ENCODE data around the gene OPCML. TPM values are rescaled to one million over a fixed set of nuclear protein-coding genes. Genes with fewer than 3 reads are reported as not detected.

The OPCML gene
- total RNA-seq, 1 experiment from 2014 or later, result 0.94 TPM

GRCh38 chr11:132898676-132899075 lies 633.6 kb downstream of the OPCML start:
- H3K79me1 ChIP-seq (ENCODE audit: insufficient read depth, low read depth, low read length, poor library complexity, severe bottlenecking), result no peaks in the 10 kb centered on the region
- H4K91ac ChIP-seq (ENCODE audit: insufficient read length, low read depth, low read length), result no peak overlapping the region
- H3K9me3 ChIP-seq (ENCODE audit: control insufficient read depth, low read depth, low read length), result no peaks in the 10 kb centered on the region
- H2BK120ac ChIP-seq (ENCODE audit: low read depth, low read length, poor library complexity, severe bottlenecking), result no peak overlapping the region
- no peak overlapping the region for H3K27ac Mint-ChIP-seq
- no peak overlapping the region for H3K4me3 Mint-ChIP-seq
- no CpG with 5 or more reads among the region's 2 CpGs for WGBS (ENCODE audit: extremely low coverage, insufficient read length, low lambda C conversion rate)
- TF ChIP-seq CTCF (conservative IDR thresholded peaks at IDR 0.05), result no peak
- no peak overlapping the region for H2BK5ac ChIP-seq (ENCODE audit: insufficient read length, low read length)
- no peak overlapping the region for H2BK15ac ChIP-seq (ENCODE audit: low read depth, low read length)
- H3K18ac ChIP-seq (ENCODE audit: insufficient read length, low read depth, low read length), result no peak overlapping the region
- H3K4me1 Mint-ChIP-seq, result peaks cover 25 to 30% of the 10 kb centered on the region in 2 experiments
- no peak overlapping the region for H3K56ac ChIP-seq (ENCODE audit: insufficient read length, low read depth, low read length)
- no peak overlapping the region for H3K14ac ChIP-seq (ENCODE audit: insufficient read depth, low read length)
- no peak for DNase-seq
- no peaks in the 10 kb centered on the region for H3K79me2 ChIP-seq (ENCODE audit: insufficient read depth, low read length)
- peaks cover 4% of the 10 kb centered on the region; the same call in 1 of the 2 replicates for H3K4me1 ChIP-seq (ENCODE audit: insufficient read depth, low read length)
- H2AFZ ChIP-seq (ENCODE audit: low read length), result no peak overlapping the region
- H2BK12ac ChIP-seq (ENCODE audit: insufficient read length, low read depth, low read length), result no peak overlapping the region
- no peak overlapping the region for H4K5ac ChIP-seq (ENCODE audit: insufficient read length, low read depth, low read length)
- H3K27ac ChIP-seq (ENCODE audit: insufficient read length, low read depth, low read length), result no peak overlapping the region
- H3K9ac ChIP-seq (ENCODE audit: extremely low read depth, insufficient read length, low read length), result no peak overlapping the region
- peaks cover 2 to 5% of the 10 kb centered on the region in 2 experiments; a peak in 4 of 5 replicates for H3K9me3 Mint-ChIP-seq
- no peak overlapping the region for H3K4me2 ChIP-seq (ENCODE audit: insufficient read depth, insufficient read length, low read length)
- H3K36me3 Mint-ChIP-seq (ENCODE audit: insufficient read depth in 1 of 3, low read depth in 3 of 3), result peaks cover 0 to 4% (median 2%) of the 10 kb centered on the region in 3 experiments; a peak in 6 of 7 replicates
- H4K8ac ChIP-seq (replicated peaks; ENCODE audit: insufficient read length, low read depth, low read length), result no peak overlapping the region
- H4K20me1 ChIP-seq (ENCODE audit: control insufficient read depth, insufficient read depth, insufficient read length), result no peaks in the 10 kb centered on the region
- H3T11ph ChIP-seq (ENCODE audit: low read length), result no peak overlapping the region
- no peaks in the 10 kb centered on the region; the same call in 1 of the 2 replicates for H3K27me3 Mint-ChIP-seq (ENCODE audit: low read depth)
- no peak overlapping the region for H2BK20ac ChIP-seq (ENCODE audit: low read depth, low read length, poor library complexity, severe bottlenecking)
- H3K23me2 ChIP-seq (ENCODE audit: insufficient read length, low read depth, low read length, poor library complexity, severe bottlenecking), result no peaks in the 10 kb centered on the region
- no peak overlapping the region for H3K23ac ChIP-seq (ENCODE audit: insufficient read length, low read depth, low read length)
- no peak overlapping the region for H3K4ac ChIP-seq (ENCODE audit: low read depth, low read length)
- no peak overlapping the region for H2AK5ac ChIP-seq (ENCODE audit: insufficient read length, low read length)
- no peaks in the 10 kb centered on the region for H3K27me3 ChIP-seq (ENCODE audit: insufficient read depth, low read length)

All from H9 (cell line).